Endothelial cell (in vitro differentiated cells): Measurements from ENCODE around the gene CENPH. TPM values are rescaled to one million over a fixed set of nuclear protein-coding genes. Genes with fewer than 3 reads are reported as not detected.

Source experiments
- DNase-seq: peaks from one replicate; pipeline ENCODE4 v3.0.0; 2021; ENCODE audit warnings: low spot score
- H3K27ac Mint-ChIP-seq: one replicate; pipeline ENCODE4 v1.8.0; 2021; ENCODE audit warnings: mixed read lengths, inconsistent platforms; ENCODE audit not compliant: unreplicated experiment
- H3K27me3 Mint-ChIP-seq: one replicate; pipeline ENCODE4 v1.8.0; 2021; ENCODE audit warnings: mild to moderate bottlenecking, moderate library complexity, mixed read lengths, inconsistent platforms; ENCODE audit not compliant: unreplicated experiment
- H3K36me3 Mint-ChIP-seq: one replicate; pipeline ENCODE4 v1.8.0; 2021; ENCODE audit warnings: mild to moderate bottlenecking, low read depth, mixed read lengths, inconsistent platforms; ENCODE audit not compliant: unreplicated experiment
- H3K4me1 Mint-ChIP-seq: one replicate; pipeline ENCODE4 v1.8.0; 2021; ENCODE audit warnings: mild to moderate bottlenecking, mixed read lengths, inconsistent platforms; ENCODE audit not compliant: unreplicated experiment
- H3K4me3 Mint-ChIP-seq: one replicate; pipeline ENCODE4 v1.8.0; 2021; ENCODE audit warnings: mild to moderate bottlenecking, mixed read lengths, inconsistent platforms; ENCODE audit not compliant: unreplicated experiment
- H3K9me3 Mint-ChIP-seq: one replicate; pipeline ENCODE4 v1.8.0; 2021; ENCODE audit warnings: mixed read lengths, inconsistent platforms; ENCODE audit not compliant: unreplicated experiment
- total RNA-seq: library from RNA; stranded (reverse); fragmentation: NEBNext Ultra II Directional; extraction: Animal tissue kit (Norgen Biotek cat#: 25700); gene quantifications from one replicate; pipeline ENCODE4 v1.2.1, GENCODE V29; 2021; ENCODE audit not compliant: unreplicated experiment
- TF ChIP-seq, protein P1 (sequence below): fragments of 200-600 bp; sonication (generic); IDR thresholded peaks from one replicate; pipeline ENCODE4 v1.5.0; 2021; ENCODE audit warnings: antibody characterized with exemption; ENCODE audit not compliant: unreplicated experiment

Gene CENPH
- total RNA-seq, 1 donor from 2014 or later: 13.1 TPM

DNA sequence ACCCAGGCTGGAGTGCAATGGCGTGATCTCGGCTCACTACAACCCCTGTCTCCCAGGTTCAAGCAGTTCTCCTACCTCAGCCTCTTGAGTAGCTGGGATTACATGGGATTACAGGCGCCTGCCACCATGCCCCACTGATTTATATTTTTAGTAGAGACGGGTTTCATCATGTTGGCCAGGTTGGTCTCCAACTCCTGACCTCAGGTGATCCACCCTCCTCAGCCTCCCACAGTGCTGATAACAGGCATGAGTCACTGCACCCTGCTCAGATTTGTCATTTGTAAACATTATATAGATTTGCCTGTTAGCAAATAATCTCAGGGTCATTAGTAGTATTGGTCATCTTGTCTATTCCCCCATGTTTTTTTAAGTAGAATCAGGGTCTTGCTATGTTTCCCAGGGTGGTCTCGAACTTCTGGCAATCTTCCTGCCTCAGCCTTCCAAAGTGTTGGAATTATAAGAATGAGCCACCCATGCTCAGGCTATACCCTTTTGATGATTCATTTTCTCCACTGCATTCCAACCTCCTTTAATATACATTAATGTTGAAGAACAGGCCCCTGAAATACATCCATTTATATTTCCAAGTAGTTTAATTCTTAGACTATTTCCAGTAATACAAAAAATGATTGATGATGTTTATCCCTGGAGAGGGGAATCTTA is 17.3 kb downstream of the CENPH start:
- Mint-ChIP-seq H3K36me3 (no peaks in the 10 kb centered on the region), H3K27me3 (no peaks in the 10 kb centered on the region), H3K4me1 (no peaks in the 10 kb centered on the region), H3K27ac (no peak overlapping the region), H3K9me3 (no peaks in the 10 kb centered on the region), H3K4me3 (no peak overlapping the region)
- no peak for DNase-seq
- TF ChIP-seq, protein P1, sequence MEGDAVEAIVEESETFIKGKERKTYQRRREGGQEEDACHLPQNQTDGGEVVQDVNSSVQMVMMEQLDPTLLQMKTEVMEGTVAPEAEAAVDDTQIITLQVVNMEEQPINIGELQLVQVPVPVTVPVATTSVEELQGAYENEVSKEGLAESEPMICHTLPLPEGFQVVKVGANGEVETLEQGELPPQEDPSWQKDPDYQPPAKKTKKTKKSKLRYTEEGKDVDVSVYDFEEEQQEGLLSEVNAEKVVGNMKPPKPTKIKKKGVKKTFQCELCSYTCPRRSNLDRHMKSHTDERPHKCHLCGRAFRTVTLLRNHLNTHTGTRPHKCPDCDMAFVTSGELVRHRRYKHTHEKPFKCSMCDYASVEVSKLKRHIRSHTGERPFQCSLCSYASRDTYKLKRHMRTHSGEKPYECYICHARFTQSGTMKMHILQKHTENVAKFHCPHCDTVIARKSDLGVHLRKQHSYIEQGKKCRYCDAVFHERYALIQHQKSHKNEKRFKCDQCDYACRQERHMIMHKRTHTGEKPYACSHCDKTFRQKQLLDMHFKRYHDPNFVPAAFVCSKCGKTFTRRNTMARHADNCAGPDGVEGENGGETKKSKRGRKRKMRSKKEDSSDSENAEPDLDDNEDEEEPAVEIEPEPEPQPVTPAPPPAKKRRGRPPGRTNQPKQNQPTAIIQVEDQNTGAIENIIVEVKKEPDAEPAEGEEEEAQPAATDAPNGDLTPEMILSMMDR: no peak

- no peak overlapping the region for H3K4me3 Mint-ChIP-seq
- no peak overlapping the region for H3K27ac Mint-ChIP-seq
- H3K9me3 Mint-ChIP-seq: no peaks in the 10 kb centered on the region
Measured at GRCh38 chr5:69209602-69210001, 20.2 kb downstream of the CENPH start.

DNA sequence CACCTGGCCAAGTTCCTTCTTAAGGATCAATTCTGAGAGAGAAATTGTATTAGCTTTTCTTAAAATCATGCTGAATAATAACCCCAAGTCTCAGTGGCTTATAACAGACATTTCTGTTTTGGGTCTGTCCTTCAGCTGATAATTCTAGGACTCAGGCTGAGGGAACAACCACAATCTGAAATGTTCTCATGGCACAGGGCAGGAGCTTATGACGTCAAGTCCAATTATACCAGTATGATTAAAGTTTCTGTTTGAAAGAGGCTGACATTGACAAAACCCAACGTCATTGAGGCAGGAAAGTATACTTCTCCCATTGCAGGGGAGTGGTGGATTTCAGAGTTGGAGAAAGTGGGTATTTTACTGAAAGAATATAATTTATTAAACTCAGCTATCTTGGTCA is 21.8 kb downstream of the CENPH start:
- no peak overlapping the region for H3K27ac Mint-ChIP-seq
- H3K36me3 Mint-ChIP-seq: no peaks in the 10 kb centered on the region
- DNase-seq: no peak
- no peak overlapping the region for H3K4me3 Mint-ChIP-seq
- TF ChIP-seq, protein P1: no peak
- peaks cover 1% of the 10 kb centered on the region for H3K27me3 Mint-ChIP-seq
- no peaks in the 10 kb centered on the region for H3K9me3 Mint-ChIP-seq
- H3K4me1 Mint-ChIP-seq: no peaks in the 10 kb centered on the region

More at GRCh38 chr5:69209602-69210001, 20.2 kb downstream of the CENPH start:
- TF ChIP-seq, protein P1: no peak
- no peaks in the 10 kb centered on the region for H3K4me1 Mint-ChIP-seq
- no peaks in the 10 kb centered on the region for H3K27me3 Mint-ChIP-seq
- no peaks in the 10 kb centered on the region for H3K36me3 Mint-ChIP-seq
- no peak for DNase-seq

DNA sequence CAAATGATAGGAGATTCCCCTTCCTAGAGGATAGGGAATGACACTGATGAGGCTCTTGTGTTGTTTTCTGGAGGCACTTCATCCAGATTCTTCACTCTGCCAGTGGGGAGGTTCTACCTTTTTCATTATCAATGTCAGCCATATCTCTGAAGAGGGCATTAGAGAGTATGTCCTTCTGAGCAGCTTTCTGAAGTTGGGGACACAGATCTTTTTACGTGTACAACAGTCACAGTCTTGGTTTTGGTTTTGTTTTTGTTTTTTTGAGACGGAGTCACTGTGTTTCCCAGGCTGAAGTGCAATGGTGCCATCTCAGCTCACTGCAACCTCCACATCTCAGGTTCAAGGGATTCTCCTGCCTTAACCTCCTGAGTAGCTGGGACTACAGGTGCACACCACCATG is 22.6 kb downstream of the CENPH start:
- no peaks in the 10 kb centered on the region for H3K4me1 Mint-ChIP-seq
- H3K9me3 Mint-ChIP-seq: no peaks in the 10 kb centered on the region
- H3K27me3 Mint-ChIP-seq: peaks cover 1% of the 10 kb centered on the region
- no peak overlapping the region for H3K4me3 Mint-ChIP-seq
- TF ChIP-seq, protein P1: no peak
- no peak for DNase-seq
- H3K27ac Mint-ChIP-seq: no peak overlapping the region
- H3K36me3 Mint-ChIP-seq: no peaks in the 10 kb centered on the region

DNA sequence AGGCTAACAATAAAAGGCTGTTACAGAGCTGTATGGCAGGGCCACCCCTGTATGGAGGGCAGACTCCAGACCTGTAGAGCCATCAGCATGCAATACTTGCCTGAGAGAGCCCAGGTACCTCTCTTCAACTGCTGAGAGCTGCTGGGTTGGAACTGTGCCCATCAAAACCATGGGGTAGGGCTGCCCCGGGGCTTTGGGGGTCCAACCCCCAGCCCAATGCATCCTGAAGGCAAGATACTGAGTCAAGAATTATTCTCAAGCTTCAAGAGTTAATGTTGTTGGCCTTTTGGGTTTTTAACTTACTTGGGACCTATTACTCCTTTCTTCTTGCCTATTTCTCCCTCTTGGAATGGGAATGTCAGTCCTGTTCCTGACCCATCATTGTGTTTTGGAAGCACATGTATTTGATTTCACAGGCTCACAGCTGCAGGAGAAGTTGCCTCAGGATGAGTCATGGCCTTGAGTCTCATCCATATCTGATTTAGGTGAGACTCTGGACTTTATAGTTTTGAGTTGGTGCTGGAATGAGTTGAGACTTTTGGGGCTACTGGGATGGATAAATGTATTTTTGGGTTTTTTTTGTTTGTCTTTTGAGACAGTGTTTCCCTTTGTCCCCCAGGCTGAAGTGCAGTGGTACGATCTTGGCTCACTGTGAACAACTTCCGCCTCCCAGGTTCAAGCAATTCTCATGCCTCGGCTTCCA is 24.3 kb downstream of the CENPH start:
- peaks cover 1% of the 10 kb centered on the region for H3K27me3 Mint-ChIP-seq
- H3K4me3 Mint-ChIP-seq: no peak overlapping the region
- TF ChIP-seq, protein P1: no peak
- no peak overlapping the region for H3K27ac Mint-ChIP-seq
- no peak for DNase-seq
- H3K4me1 Mint-ChIP-seq: no peaks in the 10 kb centered on the region
- no peaks in the 10 kb centered on the region for H3K36me3 Mint-ChIP-seq
- H3K9me3 Mint-ChIP-seq: no peaks in the 10 kb centered on the region
